ENCODE results near the gene TTLL5. TPM values are rescaled to one million over a fixed set of nuclear protein-coding genes. Genes with fewer than 3 reads are reported as not detected.

Gene TTLL5
- total RNA-seq, 2 experiments from 2014 or later = 26.9 to 30.5 TPM

DNA sequence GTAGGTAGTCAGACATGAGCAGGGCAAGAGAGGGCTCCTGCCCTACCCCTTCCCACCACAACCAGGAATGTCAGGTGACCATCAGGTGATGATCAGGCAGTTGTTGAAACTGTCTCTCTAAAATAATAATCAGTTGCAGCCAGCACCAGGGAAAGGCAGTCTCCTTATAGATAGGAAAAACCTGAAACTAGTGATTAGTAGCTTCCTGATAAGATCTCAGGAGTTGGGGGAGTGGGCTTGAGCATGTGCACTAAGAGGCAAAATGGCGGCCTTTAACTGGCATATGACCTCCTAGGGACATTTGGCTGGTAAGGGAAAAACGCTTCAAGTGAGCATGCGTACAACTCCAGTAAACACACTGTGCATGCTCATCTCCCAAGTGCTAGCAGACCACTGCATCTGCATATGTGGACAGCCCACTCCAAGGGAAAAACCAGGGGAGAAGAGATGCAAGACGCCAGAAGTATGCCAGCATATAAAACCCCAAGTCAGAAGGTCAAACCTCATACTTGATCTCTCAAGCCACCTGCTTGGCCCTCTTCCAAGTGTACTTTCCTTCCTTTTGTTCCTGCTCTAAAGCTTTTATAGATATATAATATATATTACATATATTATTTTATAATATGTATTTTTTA lies 283.7 kb downstream of the TTLL5 start:
- Mint-ChIP-seq H3K4me3 (no peak overlapping the region), H3K4me1 (no peaks in the 10 kb centered on the region), H3K9me3 (no peaks in the 10 kb centered on the region), H3K36me3 (peaks cover 10% of the 10 kb centered on the region), H3K27ac (no peak overlapping the region), H3K27me3 (no peaks in the 10 kb centered on the region)
- DNase-seq = no peak

DNA sequence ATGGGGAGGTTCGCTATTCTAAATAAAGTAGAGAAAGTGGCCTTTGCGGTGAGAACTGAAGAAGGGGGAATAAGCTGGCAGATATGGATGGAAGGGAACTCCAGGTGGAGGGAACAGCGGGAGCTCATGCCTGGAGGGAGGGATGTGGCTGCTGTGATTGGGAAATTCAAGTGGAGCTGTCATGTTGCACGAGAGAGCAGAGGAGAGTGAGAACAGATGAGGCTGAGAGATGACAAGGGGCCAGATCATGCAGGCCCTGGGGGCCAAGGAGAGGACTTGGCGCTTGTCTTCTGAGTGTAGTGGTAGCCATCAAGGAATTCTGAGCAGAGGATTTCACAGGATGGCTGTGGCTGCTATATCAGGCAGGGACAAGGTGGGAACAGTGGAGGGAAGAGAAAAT lies 285.7 kb downstream of the TTLL5 start:
- peaks cover 1% of the 10 kb centered on the region for H3K9me3 Mint-ChIP-seq
- no peaks in the 10 kb centered on the region for H3K27me3 Mint-ChIP-seq

DNA sequence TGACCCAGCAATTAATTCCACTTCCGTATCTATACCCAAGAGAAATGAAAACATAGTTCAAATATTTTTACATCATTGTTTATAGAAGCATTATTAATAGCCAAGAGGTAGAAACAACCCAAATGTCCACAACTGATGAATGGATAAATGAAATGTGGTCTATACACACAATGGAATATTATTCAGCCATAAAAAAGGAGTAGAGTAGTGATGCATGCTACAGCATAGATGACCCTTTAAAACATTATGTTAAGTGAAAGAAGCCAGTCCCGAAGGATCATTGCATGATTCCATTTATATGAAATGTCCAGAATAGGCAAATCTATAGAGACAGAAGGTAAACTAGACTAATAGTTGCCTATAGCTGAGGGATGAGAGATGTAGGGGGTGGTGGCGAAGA lies 291.4 kb downstream of the TTLL5 start:
- Mint-ChIP-seq H3K27ac (no peak overlapping the region), H3K9me3 (peaks cover 2% of the 10 kb centered on the region), H3K36me3 (peaks cover 10% of the 10 kb centered on the region), H3K27me3 (no peaks in the 10 kb centered on the region), H3K4me1 (no peaks in the 10 kb centered on the region), H3K4me3 (no peak overlapping the region)
- DNase-seq = no peak

More for the DNA sequence above, 285.7 kb downstream of the TTLL5 start:
- H3K27ac Mint-ChIP-seq = no peak overlapping the region
- DNase-seq = no peak
- no peak overlapping the region for H3K4me3 Mint-ChIP-seq
- H3K36me3 Mint-ChIP-seq = peaks cover 13% of the 10 kb centered on the region
- H3K4me1 Mint-ChIP-seq = no peaks in the 10 kb centered on the region

DNA sequence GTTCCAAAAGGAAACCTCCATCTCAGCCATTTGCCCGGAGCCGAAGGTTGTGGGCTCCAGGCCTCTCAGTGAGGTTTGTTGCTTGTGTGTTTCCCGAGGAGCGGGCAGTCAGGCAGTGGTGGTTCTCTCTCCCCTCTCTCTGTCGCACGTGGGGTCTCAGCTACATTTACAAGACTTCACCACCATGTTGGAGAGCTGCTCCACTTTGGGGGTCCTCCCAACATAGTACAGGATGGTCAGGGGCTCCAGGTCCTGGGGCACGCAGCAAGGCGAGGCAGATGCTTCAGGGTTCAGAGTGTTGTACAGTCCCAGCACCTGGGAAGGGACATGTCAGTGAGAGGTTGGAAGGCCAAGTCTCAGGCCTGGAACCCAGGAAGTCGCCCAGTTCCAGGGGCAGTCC lies 298.0 kb downstream of the TTLL5 start:
- Mint-ChIP-seq H3K27ac (no peak overlapping the region), H3K27me3 (no peaks in the 10 kb centered on the region), H3K4me3 (no peak overlapping the region), H3K9me3 (no peaks in the 10 kb centered on the region), H3K36me3 (peaks cover 5% of the 10 kb centered on the region), H3K4me1 (no peaks in the 10 kb centered on the region)
- DNase-seq = no peak

DNA sequence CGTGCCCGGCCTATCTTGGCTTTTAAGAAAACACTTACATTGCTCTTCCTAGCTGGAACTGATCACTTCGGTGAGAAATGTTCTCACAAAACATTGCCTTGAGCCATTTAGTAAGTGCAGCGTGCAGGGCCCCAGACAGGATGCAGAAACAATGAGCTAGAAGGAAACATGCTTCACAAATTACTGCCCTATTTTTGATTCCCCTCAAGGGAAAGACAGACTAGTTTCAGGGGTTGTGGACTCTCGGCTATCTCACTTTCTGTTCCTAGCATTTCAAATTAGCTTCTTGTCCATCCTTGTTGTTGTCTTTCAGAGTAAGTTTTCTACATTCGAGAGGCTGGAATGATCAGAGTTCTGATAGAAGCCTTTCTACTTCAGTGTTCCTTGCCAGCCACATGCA lies 299.2 kb downstream of the TTLL5 start:
- no peak for DNase-seq
- no peaks in the 10 kb centered on the region for H3K9me3 Mint-ChIP-seq
- H3K4me3 Mint-ChIP-seq = no peak overlapping the region
- H3K27me3 Mint-ChIP-seq = no peaks in the 10 kb centered on the region
- H3K4me1 Mint-ChIP-seq = no peaks in the 10 kb centered on the region
- peaks cover 5% of the 10 kb centered on the region for H3K36me3 Mint-ChIP-seq
- H3K27ac Mint-ChIP-seq = peak overlapping the region; percentile 69

DNA sequence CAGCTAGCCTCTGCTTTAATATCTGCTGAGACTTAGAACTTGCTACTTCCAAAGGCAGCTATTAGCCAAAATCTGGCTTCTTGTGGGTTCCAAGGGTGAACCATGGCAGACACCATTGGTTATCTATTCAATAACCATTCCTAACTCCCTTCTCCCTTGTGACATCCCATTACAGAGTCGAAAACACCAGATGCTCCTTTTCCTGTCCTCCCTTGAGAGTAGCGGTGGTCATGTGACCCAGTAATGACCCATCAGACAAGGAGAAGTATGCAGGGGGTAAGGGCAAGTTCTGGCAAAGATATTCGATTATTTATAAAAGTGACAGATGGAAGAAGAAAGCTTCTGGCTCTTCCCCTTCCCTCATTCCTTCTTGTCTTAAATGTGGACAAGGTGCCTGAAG lies 300.6 kb downstream of the TTLL5 start:
- no peaks in the 10 kb centered on the region for H3K27me3 Mint-ChIP-seq
- H3K4me3 Mint-ChIP-seq = no peak overlapping the region
- peaks cover 7% of the 10 kb centered on the region for H3K36me3 Mint-ChIP-seq
- no peak overlapping the region for H3K27ac Mint-ChIP-seq
- no peaks in the 10 kb centered on the region for H3K4me1 Mint-ChIP-seq
- no peaks in the 10 kb centered on the region for H3K9me3 Mint-ChIP-seq
- DNase-seq = no peak

DNA sequence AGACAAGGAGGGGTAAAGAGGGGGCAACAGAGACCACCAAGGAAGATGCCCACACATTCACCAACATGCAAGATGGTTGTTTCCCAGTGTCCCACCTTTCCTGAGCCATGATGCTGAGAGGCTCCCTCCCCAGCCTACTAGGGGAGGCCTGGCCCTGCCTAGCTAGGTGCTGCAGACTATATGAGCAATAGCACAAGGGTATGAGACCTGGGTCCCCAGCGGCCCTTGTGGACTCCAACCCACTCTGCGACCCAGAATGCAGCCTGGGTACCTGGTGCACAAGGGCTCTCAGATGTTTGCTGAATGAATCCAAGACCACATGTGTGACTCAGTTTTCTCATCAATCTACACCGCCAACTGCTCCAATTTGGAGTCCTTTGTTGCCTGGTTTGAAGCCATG lies 306.8 kb downstream of the TTLL5 start:
- Mint-ChIP-seq H3K27ac (no peak overlapping the region), H3K4me1 (no peaks in the 10 kb centered on the region), H3K36me3 (peaks cover 2% of the 10 kb centered on the region), H3K4me3 (no peak overlapping the region), H3K9me3 (no peaks in the 10 kb centered on the region), H3K27me3 (no peaks in the 10 kb centered on the region)
- no peak for DNase-seq

DNA sequence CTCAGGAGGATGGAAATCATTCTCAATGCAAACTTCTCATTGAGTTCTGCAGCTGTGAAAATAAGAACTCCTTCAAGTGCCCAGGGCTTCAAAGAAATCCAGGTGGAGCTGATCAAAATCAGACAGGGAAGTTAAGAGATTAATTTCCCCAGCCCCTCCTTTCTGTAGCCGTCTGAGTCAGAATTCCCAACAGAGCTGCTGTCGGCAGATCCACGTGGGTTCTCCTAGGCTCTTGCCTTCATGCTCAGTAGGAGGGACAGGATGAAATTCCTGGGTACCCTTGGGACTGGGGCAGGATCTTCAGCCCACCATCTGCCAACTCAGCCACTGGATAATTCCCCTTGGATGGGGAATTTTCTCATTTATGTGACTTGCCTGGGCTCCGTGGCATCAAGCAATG lies 307.4 kb downstream of the TTLL5 start:
- Mint-ChIP-seq H3K27me3 (no peaks in the 10 kb centered on the region), H3K4me1 (no peaks in the 10 kb centered on the region), H3K36me3 (peaks cover 2% of the 10 kb centered on the region), H3K9me3 (no peaks in the 10 kb centered on the region), H3K27ac (no peak overlapping the region), H3K4me3 (no peak overlapping the region)
- DNase-seq = no peak

DNA sequence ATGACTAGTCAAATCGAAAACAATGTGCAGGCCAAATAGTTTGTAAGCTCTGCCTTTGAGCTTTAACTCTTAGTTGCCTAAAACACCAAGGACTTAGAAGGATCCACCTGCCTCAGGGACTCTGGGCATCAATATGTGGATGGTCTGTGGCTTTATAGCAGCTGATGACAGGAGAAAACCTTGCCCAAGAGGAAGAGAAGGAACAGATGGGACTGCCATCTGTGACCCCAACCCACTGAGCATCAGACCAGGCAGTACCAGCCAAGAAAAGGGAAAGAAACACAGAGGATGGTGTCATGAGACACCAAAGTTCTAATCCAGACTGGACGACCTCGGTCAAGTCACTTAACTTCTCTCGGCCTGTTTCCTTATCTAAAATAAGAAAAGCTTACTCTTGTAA lies 308.1 kb downstream of the TTLL5 start:
- no peaks in the 10 kb centered on the region for H3K4me1 Mint-ChIP-seq
- H3K36me3 Mint-ChIP-seq = peaks cover 2% of the 10 kb centered on the region
- no peaks in the 10 kb centered on the region for H3K27me3 Mint-ChIP-seq
- no peaks in the 10 kb centered on the region for H3K9me3 Mint-ChIP-seq
- no peak overlapping the region for H3K4me3 Mint-ChIP-seq
- DNase-seq = no peak
- no peak overlapping the region for H3K27ac Mint-ChIP-seq

DNA sequence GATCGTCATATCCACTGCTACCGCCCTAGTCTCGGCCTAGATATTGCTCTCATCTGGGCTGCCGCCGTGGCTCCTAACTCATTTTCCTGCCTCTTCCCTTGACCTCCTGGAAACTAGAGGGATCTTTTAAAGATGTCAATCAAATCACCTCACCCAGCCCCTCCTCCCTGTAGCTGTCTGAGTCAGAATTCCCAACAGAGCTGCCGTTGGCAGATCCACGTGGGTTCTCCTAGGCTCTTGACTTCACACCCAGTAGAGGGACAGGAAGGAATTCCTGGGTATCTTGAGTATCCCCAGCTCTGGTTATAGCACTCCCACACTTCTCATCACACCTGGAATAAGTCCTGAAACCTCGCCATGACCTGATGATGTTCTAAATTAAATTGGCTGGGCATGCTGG lies 308.8 kb downstream of the TTLL5 start:
- Mint-ChIP-seq H3K27ac (no peak overlapping the region), H3K4me3 (no peak overlapping the region), H3K36me3 (peaks cover 2% of the 10 kb centered on the region), H3K27me3 (no peaks in the 10 kb centered on the region), H3K4me1 (no peaks in the 10 kb centered on the region), H3K9me3 (no peaks in the 10 kb centered on the region)
- no peak for DNase-seq

DNA sequence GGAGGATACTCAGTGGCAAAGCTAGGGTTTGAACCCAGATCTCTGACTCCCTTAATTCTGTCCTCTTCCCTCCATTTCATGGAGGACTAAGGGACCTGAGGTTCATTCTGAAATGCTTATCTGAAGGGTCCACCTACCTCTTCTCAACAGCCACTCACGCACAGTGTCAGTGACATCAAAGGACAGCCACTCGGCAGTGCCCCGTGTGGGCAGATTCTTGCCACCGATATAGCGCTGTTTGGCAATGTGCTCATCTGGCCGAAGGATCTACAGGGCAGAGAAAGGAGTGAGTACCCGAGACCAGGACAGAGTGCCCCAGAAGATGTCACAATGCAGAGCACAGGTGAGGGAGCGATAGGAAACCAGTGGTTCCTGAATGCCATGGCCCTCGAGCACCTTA lies 309.9 kb downstream of the TTLL5 start:
- Mint-ChIP-seq H3K27me3 (no peaks in the 10 kb centered on the region), H3K9me3 (no peaks in the 10 kb centered on the region), H3K4me3 (no peak overlapping the region), H3K4me1 (no peaks in the 10 kb centered on the region), H3K27ac (no peak overlapping the region), H3K36me3 (no peaks in the 10 kb centered on the region)
- no peak for DNase-seq

DNA sequence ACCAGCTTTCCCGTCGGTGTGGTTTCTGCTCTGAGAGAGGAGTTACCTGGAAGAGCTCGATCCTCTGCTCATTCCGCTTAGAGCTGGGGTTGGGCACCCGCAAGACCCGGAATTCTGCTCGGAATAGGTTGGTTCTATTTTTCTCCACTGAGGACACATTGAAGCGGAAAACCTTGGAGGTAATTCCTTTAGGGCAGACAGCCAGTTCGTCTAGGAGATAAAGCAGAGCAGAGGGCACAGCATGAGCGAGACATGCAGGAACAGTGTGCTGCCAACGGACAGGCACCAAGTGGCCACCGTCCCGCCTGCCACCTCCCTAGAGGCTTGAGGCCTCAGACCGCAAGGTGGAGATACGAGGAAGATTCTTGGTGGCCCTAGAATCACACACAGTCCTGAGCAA lies 310.5 kb downstream of the TTLL5 start:
- DNase-seq = no peak
- no peaks in the 10 kb centered on the region for H3K27me3 Mint-ChIP-seq
- H3K4me1 Mint-ChIP-seq = no peaks in the 10 kb centered on the region
- H3K9me3 Mint-ChIP-seq = no peaks in the 10 kb centered on the region
- no peak overlapping the region for H3K4me3 Mint-ChIP-seq
- H3K27ac Mint-ChIP-seq = no peak overlapping the region
- no peaks in the 10 kb centered on the region for H3K36me3 Mint-ChIP-seq

DNA sequence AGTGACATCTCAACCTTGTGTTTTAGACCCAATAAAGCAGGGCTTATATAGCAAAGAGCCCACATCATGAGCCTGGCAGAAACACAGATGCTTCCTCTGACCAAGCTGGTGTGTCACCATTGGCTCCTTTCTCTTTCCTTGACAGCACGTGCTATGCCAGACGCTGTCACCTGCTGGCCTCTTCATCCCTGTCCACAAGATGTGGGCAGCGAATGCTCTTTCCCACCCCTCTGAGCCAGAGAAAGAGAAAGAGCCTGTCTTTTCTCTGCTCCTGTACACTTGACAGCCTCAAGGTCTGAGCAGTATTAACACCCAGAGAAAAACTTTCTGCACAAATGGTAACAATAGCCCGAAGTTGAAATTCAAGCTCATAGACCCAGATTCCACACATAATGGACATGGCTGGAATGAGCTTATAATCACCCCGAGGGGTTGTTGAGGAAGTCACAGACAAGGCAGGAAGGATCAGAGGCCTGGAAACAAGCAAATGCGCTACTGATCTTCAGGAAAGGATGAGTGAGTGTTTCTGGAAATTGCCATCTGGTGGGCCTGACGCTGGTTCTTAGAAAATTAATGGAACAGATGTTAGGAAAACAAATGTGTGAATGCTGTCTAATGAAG lies 311.9 kb downstream of the TTLL5 start:
- H3K36me3 Mint-ChIP-seq = no peaks in the 10 kb centered on the region
- H3K4me1 Mint-ChIP-seq = no peaks in the 10 kb centered on the region
- H3K4me3 Mint-ChIP-seq = no peak overlapping the region
- no peaks in the 10 kb centered on the region for H3K9me3 Mint-ChIP-seq
- no peak for DNase-seq
- H3K27me3 Mint-ChIP-seq = no peaks in the 10 kb centered on the region
- no peak overlapping the region for H3K27ac Mint-ChIP-seq

DNA sequence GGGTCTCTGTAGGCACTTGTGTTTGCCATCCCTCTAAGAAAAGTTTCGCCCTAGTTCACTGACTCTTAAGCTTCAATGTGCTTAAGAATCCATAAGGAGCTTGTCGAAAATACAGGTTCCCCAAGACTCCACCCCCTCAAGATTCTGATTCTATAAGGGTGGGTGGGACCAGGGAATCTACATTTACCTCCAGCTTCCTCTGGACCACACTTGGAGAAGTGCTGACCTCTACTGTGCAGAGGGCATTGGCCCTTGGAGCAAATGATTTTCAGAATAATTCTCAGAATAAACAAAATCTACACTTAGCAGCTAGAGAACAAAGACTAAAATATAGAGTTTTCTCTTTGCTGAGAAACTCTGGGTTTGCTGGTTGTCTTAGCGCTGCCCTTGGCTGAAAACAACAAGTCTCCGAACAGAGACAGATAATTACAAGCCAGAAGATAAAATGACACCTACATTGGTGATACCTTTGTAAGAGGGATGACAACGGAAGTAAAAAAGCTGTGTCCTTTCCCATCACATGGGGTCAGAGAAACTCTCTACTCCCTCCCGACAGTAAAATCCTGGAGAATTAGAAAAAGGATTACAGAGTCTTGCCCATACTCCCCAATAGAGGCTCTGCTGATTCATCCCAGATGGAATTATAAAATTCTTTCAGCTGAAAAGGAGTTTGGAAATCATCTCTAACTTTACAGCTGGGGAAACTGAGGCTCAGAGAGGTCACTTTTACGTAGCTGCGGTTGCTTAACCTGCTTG lies 316.0 kb downstream of the TTLL5 start:
- no peaks in the 10 kb centered on the region for H3K9me3 Mint-ChIP-seq
- no peaks in the 10 kb centered on the region for H3K27me3 Mint-ChIP-seq
- no peak overlapping the region for H3K4me3 Mint-ChIP-seq
- H3K27ac Mint-ChIP-seq = no peak overlapping the region
- no peak for DNase-seq
- H3K36me3 Mint-ChIP-seq = no peaks in the 10 kb centered on the region
- H3K4me1 Mint-ChIP-seq = peaks cover 26% of the 10 kb centered on the region

DNA sequence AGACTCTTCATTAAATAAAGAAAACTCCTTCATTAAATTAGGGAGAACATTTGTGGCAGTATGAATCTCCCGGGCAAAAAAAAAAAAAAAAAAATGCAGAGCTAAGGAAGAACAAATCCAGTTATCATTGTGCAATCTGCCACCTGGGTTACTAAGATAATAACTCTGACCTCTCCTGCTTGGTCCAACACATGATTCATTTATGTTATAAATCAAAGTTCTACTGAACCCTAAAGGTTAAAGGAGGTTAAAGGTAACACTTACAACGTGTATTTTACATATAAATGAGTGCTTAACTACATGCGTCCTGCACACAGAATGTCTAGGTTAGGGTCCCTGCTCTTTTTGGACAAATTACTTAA lies 316.5 kb downstream of the TTLL5 start:
- H3K4me1 Mint-ChIP-seq = peaks cover 26% of the 10 kb centered on the region
- no peak overlapping the region for H3K4me3 Mint-ChIP-seq
- no peaks in the 10 kb centered on the region for H3K27me3 Mint-ChIP-seq
- DNase-seq = no peak
- H3K27ac Mint-ChIP-seq = no peak overlapping the region
- no peaks in the 10 kb centered on the region for H3K9me3 Mint-ChIP-seq
- no peaks in the 10 kb centered on the region for H3K36me3 Mint-ChIP-seq

DNA sequence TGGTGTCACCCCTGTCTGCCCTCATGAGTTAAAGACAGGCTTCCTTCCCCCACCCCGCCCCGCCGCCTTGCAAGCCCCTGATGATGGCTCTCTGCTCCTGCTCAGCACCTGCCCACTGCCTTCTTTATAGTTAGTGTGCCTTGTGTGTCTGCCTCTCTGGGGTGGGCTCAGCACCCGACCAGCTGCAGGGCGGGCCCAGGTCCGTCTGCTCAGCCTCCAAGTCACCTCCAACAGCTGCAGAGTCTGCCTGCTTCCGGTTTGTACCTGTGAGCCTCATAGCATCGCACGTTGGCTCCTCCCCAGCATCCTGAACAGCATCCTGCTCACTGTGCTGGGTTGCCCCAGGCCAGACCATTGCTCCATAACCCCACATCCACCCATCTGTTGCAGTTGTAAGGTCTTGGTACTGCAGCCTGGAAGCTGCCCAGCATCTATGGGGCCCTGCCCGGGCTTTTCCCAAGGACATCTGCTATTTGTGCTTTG lies 317.2 kb downstream of the TTLL5 start:
- Mint-ChIP-seq H3K27ac (peak overlapping the region; percentile 56), H3K4me3 (no peak overlapping the region), H3K36me3 (no peaks in the 10 kb centered on the region), H3K27me3 (no peaks in the 10 kb centered on the region), H3K9me3 (no peaks in the 10 kb centered on the region), H3K4me1 (peaks cover 30% of the 10 kb centered on the region)
- DNase-seq = no peak

All from activated naive CD8-positive, alpha-beta T cell treated with anti-CD3 and anti-CD28 coated beads for 36 hours (primary cell).